Loucy (cell line): Measurements from ENCODE around the gene BAIAP3.

ENCODE experiments used
- EZH2phosphoT487 ChIP-seq: fragments of 200-600 bp; IDR thresholded peaks from 2 replicates; pipeline ENCODE4 v1.6.1; 2018; ENCODE audit warnings: antibody characterized with exemption, mild to moderate bottlenecking, moderate library complexity, borderline replicate concordance
- TF ChIP-seq, protein P1 (sequence below): fragments of 200-600 bp; sonication (generic); conservative IDR thresholded peaks from 2 replicates; pipeline ENCODE4 v1.5.1; 2014; ENCODE audit warnings: mild to moderate bottlenecking, antibody characterized with exemption, low read length

DNA sequence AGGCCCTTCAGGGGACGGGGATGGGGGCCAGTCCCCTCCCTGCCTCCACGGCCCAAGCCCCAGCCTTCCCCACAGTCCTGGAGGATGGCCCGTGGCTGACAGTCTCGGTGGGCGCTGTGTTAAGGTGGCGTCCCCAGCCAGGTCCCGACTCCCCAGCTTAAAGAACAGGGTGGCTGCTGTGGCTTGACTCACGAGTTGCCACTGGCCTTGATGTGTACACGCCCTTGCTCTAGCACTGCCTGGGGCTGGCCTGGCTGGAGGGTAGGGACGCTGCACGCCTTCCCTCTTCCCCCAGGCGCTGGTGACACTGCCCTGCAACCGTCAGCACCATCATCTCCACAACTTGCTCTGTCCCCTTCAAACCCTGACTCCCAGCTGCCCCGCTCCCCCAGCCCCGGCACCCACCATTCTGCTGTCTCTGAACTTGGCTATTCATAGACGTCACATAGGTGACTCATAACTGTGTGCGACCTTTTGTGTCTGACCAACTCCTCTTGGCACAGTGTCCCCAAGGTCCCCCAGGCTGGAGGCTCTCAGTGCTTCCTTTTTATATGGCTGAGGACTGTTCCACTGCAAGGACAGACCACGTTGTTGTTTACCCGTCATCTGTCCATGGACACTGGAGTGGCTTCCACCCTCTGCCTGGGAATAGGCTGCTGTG is 24.6 kb downstream of the BAIAP3 start:
- TF ChIP-seq, protein P1, sequence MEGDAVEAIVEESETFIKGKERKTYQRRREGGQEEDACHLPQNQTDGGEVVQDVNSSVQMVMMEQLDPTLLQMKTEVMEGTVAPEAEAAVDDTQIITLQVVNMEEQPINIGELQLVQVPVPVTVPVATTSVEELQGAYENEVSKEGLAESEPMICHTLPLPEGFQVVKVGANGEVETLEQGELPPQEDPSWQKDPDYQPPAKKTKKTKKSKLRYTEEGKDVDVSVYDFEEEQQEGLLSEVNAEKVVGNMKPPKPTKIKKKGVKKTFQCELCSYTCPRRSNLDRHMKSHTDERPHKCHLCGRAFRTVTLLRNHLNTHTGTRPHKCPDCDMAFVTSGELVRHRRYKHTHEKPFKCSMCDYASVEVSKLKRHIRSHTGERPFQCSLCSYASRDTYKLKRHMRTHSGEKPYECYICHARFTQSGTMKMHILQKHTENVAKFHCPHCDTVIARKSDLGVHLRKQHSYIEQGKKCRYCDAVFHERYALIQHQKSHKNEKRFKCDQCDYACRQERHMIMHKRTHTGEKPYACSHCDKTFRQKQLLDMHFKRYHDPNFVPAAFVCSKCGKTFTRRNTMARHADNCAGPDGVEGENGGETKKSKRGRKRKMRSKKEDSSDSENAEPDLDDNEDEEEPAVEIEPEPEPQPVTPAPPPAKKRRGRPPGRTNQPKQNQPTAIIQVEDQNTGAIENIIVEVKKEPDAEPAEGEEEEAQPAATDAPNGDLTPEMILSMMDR = no peak
- TF ChIP-seq EZH2phosphoT487 = no peak
